Ovary (tissue), 9 donors: Measurements from ENCODE around the gene NOTCH1. TPM values are rescaled to one million over a fixed set of nuclear protein-coding genes. Genes with fewer than 3 reads are reported as not detected.

Experiments used
- DNase-seq, 5 donors: peaks; one replicate each; pipeline ENCODE4 v3.0.0-alpha.2; 2019 to 2020
- H3K27ac ChIP-seq, 2 donors: fragments of 200-600 bp; one replicate each; pipeline versions ENCODE4 v1.5.1 to v1.8.0; 2019 to 2022
- H3K27me3 ChIP-seq: fragments of 200-600 bp; one replicate; pipeline ENCODE4 v1.8.0; 2022
- H3K36me3 ChIP-seq: fragments of 200-600 bp; sonication (generic); one replicate; pipeline ENCODE4 v1.5.1; 2019
- H3K4me1 ChIP-seq: one replicate; pipeline ENCODE4 v1.8.1; 2013; ENCODE audit warnings: mild to moderate bottlenecking, moderate library complexity; ENCODE audit not compliant: insufficient read depth
- H3K4me3 ChIP-seq: fragments of 200-600 bp; sonication (generic); one replicate; pipeline ENCODE4 v1.5.1; 2017
- H3K9me3 ChIP-seq, 2 donors: fragments of 200-600 bp in 1 of 2; sonication (generic) in 1 of 2; one replicate each; pipeline versions ENCODE4 v1.5.1 to v1.8.1; 2013 to 2019; ENCODE audit warnings: mild to moderate bottlenecking in 1 of 2, moderate library complexity in 1 of 2
- CTCF ChIP-seq, 3 donors: fragments of 450-650 bp in 2 of 3; fragments of 200-600 bp in 1 of 3; IDR thresholded peaks; one replicate each; pipeline versions ENCODE4 v1.5.1 to v1.8.0; 2016 to 2022; ENCODE audit warnings: antibody characterized with exemption in 3 of 3, mild to moderate bottlenecking in 1 of 3
- EP300 ChIP-seq: sonication (generic); formaldehyde crosslinking; IDR thresholded peaks from one replicate; pipeline ENCODE4 v1.6.1; 2017; ENCODE audit warnings: antibody characterized with exemption
- POLR2A ChIP-seq: fragments of 450-650 bp; IDR thresholded peaks from one replicate; pipeline ENCODE4 v1.6.1; 2017; ENCODE audit warnings: antibody characterized with exemption, mild to moderate bottlenecking, moderate library complexity
- WGBS, 3 donors: extraction: QIAGEN DNeasy Blood & Tissue Kit in 1 of 3; methylation state at CpG; one replicate each; pipeline versions ENCODE4 v1.1.5 to v1.1.7; 2013 to 2017; 5-methylcytosine and 5-hydroxymethylcytosine counted together
- intact Hi-C, 4 donors: fragments of 100-400 bp; cut with DNase I; formaldehyde crosslinking; loops; one replicate each; pipeline versions ENCODE4 v1.11.0 to v1.15.1; 2022 to 2023
- polyA plus RNA-seq, 2 donors: library from polyadenylated mRNA; stranded (reverse); fragments of 200-250 nt in 1 of 2; fragments of 350-450 nt in 1 of 2; fragmentation: Illumina TruSeq in 1 of 2; extraction: RNeasy Lipid Tissue Mini Kit (QIAGEN cat#74804) in 1 of 2; gene quantifications; one replicate each; pipeline ENCODE4 v1.2.3, GENCODE V29; 2013 to 2014
- total RNA-seq, 7 donors: library from RNA; depleted of rRNA in 2 of 7; stranded (reverse); fragments of >200 nt in 2 of 7; fragmentation: NEBNext Ultra II Directional in 3 of 7; extraction: Animal tissue kit (Norgen Biotek cat#: 25700) in 3 of 7; gene quantifications; one replicate each; pipeline versions ENCODE4 v1.1.0 to v1.2.4, GENCODE V29; 2016 to 2023
- donor health status: DM: no; HTN: no; CAD: no; lungs with moderate emphysema.
- donor health status: DM: no; HTN: no; CAD: no.
- donor health status: Bipolar disorder and iron deficiency.
- donor health status: DM: yes; HTN: yes; CAD: no.
- donor health status: DM: no; HTN: no; CAD: no.
- donor health status: DM: yes; HTN: yes; CAD: no.

The NOTCH1 gene
- total and polyA plus RNA-seq, 9 donors, result 2.5 to 30.9 (median 17.1) TPM

- no peak overlapping the region for H3K4me3 ChIP-seq
- no peak overlapping the region for H3K27ac ChIP-seq
- H3K4me1 ChIP-seq, result no peaks in the 10 kb centered on the region
- 77 to 86% (median 82%) methylated on average over 26 to 30 of the region's 30 CpGs for WGBS, 3 donors
- DNase-seq, result no peak
- TF ChIP-seq POLR2A (no peak), EP300 (no peak), CTCF (IDR thresholded peaks at IDR 0.05) (no peak)
- H3K36me3 ChIP-seq, result no peaks in the 10 kb centered on the region
- no peaks in the 10 kb centered on the region for H3K27me3 ChIP-seq
- intact Hi-C loops, result no loop called here
- no peaks in the 10 kb centered on the region for H3K9me3 ChIP-seq
Observed at GRCh38 chr9:136525841-136526499, 19.9 kb downstream of the NOTCH1 start.

- TF ChIP-seq CTCF (IDR thresholded peaks at IDR 0.05) (no peak), POLR2A (no peak), EP300 (no peak)
- WGBS, 3 donors, result 73 to 88% (median 83%) methylated on average over 18 to 21 of the region's 21 CpGs
- no peak for DNase-seq
- intact Hi-C loops, result no loop called here
- no peaks in the 10 kb centered on the region for H3K36me3 ChIP-seq
- H3K9me3 ChIP-seq, result no peaks in the 10 kb centered on the region
- no peak overlapping the region for H3K27ac ChIP-seq
- H3K4me1 ChIP-seq, result no peaks in the 10 kb centered on the region
- no peaks in the 10 kb centered on the region for H3K27me3 ChIP-seq
- H3K4me3 ChIP-seq, result no peak overlapping the region
Observed at GRCh38 chr9:136525207-136525606, 20.6 kb downstream of the NOTCH1 start.

GRCh38 chr9:136522314-136523237 is 23.3 kb downstream of the NOTCH1 start:
- Histone ChIP-seq H3K4me1 (no peaks in the 10 kb centered on the region), H3K36me3 (no peaks in the 10 kb centered on the region), H3K27me3 (no peaks in the 10 kb centered on the region), H3K9me3 (no peaks in the 10 kb centered on the region), H3K27ac (no peak overlapping the region), H3K4me3 (no peak overlapping the region)
- intact Hi-C loops, result no loop called here
- no peak for DNase-seq
- WGBS, 3 donors, result 90 to 93% (median 91%) methylated on average over 55 to 59 of the region's 59 CpGs
- TF ChIP-seq CTCF (IDR thresholded peaks at IDR 0.05) (no peak), EP300 (no peak), POLR2A (no peak)

GRCh38 chr9:136521537-136521936 is 24.3 kb downstream of the NOTCH1 start:
- intact Hi-C loops, result no loop called here
- no peak for DNase-seq
- Histone ChIP-seq H3K27me3 (no peaks in the 10 kb centered on the region), H3K4me3 (no peak overlapping the region), H3K36me3 (no peaks in the 10 kb centered on the region), H3K9me3 (no peaks in the 10 kb centered on the region), H3K4me1 (no peaks in the 10 kb centered on the region), H3K27ac (no peak overlapping the region)
- 71 to 85% (median 84%) methylated on average over 8 to 10 of the region's 10 CpGs for WGBS, 3 donors
- TF ChIP-seq POLR2A, result no peak
